ENCODE results near the gene PCYOX1L. TPM values are rescaled to one million over a fixed set of nuclear protein-coding genes. Genes with fewer than 3 reads are reported as not detected.

Gene PCYOX1L
- total and polyA plus RNA-seq, 4 experiments from 2014 or later, result 9.9 to 43.9 (median 28.0) TPM

DNA sequence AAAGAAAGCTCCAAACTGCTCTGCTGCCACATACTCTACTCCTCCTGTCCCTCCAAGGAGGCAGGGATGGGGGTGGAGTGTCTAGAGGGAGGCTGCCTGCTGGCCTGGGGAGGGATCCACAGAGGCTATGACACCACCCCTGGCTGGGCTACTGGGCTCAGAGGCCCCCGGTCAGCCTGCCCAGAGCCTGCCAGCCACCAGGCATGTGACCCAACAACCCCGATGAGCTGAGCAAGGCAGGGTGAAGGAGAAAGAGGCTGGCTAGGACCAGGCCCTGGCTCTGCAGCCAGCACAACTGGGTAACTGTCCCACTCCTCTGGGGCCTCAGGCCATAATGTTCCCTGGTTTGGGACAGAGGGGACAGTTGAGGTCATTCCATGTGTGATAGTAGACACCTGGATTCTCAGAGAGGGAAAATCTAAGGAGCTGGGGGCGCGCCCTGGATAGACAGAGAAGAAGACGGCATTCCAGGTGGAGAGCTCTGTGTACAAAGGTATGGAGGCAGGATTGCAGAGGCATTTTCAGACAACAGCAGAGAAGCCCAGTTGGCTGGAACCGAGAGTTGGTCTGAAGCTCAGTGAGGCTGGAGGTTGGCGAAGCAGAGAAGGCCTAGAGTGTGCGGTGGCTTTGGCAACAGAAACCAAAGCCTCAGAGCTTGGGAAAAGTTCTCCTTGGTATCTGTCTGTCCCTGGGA, 55.1 kb downstream of the PCYOX1L start:
- no peak overlapping the region for H3K4me3 Mint-ChIP-seq
- H3K4me1 ChIP-seq (ENCODE audit: insufficient read depth, low read length), result no peaks in the 10 kb centered on the region
- no peak overlapping the region for H3K27ac ChIP-seq (ENCODE audit: low read depth, low read length)
- no peaks in the 10 kb centered on the region for H3K27me3 ChIP-seq (ENCODE audit: insufficient read depth, low read length)
- intact Hi-C loops (cut with micrococcal nuclease), result no loop called here
- H3K27ac Mint-ChIP-seq, result peak overlapping the region in 1 of 7 donors; percentile 4
- no peak for DNase-seq
- ChIA-PET POLR2A (ENCODE audit: partially characterized antibody) (no interaction called here), CTCF (ENCODE audit: partially characterized antibody) (no interaction called here)
- no peaks in the 10 kb centered on the region for H3K9me3 ChIP-seq (ENCODE audit: control insufficient read depth in 1 of 2, low read length in 2 of 2)
- peaks cover 3% of the 10 kb centered on the region in 2 donors for H3K27me3 Mint-ChIP-seq
- H3K36me3 ChIP-seq (ENCODE audit: insufficient read depth, low read length), result no peaks in the 10 kb centered on the region
- no peaks in the 10 kb centered on the region for H3K9me3 Mint-ChIP-seq
- H3K36me3 Mint-ChIP-seq, result no peaks in the 10 kb centered on the region
- H3K4me3 ChIP-seq (ENCODE audit: low read length in 2 of 2), result no peak overlapping the region
- H3K4me1 Mint-ChIP-seq, result no peaks in the 10 kb centered on the region

DNA sequence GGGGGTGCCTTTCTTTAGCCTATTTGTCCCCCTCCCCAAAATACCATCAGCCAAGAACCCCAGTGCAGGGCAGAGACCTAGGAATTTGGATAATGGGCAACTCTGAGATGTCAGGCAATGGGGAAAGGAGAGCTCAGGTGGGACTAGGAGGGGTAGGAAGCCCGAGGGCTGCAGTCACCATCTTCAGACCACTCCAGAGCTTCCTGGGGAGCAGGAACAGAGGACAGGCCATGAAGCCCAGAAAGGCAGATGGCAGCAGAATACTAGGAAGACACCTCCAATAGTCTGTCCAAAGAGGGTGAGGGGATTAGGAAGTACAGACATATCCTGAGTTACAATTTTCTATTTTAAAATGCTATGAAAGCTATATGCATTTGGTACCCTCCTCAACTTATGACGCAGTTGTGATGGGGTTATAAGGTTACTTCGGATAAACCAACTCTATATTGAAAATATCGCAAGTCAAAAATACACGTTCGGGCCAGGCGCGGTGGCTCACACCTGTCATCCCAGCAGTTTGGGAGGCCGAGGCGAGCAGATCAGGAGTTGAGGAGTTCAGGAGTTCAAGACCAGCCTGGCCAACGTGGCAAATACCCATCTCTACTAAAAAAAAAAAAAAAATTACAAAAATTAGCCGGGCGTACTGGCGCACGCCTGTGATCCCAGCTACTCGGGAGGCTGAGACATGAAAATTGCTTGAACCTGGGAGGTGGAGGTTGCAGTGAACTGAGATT, 55.8 kb downstream of the PCYOX1L start:
- no peak overlapping the region for H3K27ac Mint-ChIP-seq
- no peaks in the 10 kb centered on the region for H3K4me1 Mint-ChIP-seq
- no peaks in the 10 kb centered on the region for H3K36me3 ChIP-seq (ENCODE audit: insufficient read depth, low read length)
- no peaks in the 10 kb centered on the region for H3K4me1 ChIP-seq (ENCODE audit: insufficient read depth, low read length)
- POLR2A ChIA-PET (ENCODE audit: partially characterized antibody), result no interaction called here
- no peaks in the 10 kb centered on the region for H3K27me3 ChIP-seq (ENCODE audit: insufficient read depth, low read length)
- peaks cover 2 to 3% of the 10 kb centered on the region in 2 donors for H3K27me3 Mint-ChIP-seq
- DNase-seq, result no peak
- H3K27ac ChIP-seq (ENCODE audit: low read depth, low read length), result no peak overlapping the region
- no peaks in the 10 kb centered on the region for H3K36me3 Mint-ChIP-seq
- H3K4me3 Mint-ChIP-seq, result no peak overlapping the region
- no peak overlapping the region for H3K4me3 ChIP-seq (ENCODE audit: low read length in 2 of 2)
- H3K9me3 ChIP-seq (ENCODE audit: control insufficient read depth in 1 of 2, low read length in 2 of 2), result no peaks in the 10 kb centered on the region
- intact Hi-C loops (cut with micrococcal nuclease), result no loop called here
- CTCF ChIA-PET (ENCODE audit: partially characterized antibody), result interaction anchor here (0.8 kb wide), 2 partner anchors 21 to 34 kb away, joined by 3 to 4 read pairs; no protein-coding TSS in a partner anchor
- no peaks in the 10 kb centered on the region for H3K9me3 Mint-ChIP-seq

DNA sequence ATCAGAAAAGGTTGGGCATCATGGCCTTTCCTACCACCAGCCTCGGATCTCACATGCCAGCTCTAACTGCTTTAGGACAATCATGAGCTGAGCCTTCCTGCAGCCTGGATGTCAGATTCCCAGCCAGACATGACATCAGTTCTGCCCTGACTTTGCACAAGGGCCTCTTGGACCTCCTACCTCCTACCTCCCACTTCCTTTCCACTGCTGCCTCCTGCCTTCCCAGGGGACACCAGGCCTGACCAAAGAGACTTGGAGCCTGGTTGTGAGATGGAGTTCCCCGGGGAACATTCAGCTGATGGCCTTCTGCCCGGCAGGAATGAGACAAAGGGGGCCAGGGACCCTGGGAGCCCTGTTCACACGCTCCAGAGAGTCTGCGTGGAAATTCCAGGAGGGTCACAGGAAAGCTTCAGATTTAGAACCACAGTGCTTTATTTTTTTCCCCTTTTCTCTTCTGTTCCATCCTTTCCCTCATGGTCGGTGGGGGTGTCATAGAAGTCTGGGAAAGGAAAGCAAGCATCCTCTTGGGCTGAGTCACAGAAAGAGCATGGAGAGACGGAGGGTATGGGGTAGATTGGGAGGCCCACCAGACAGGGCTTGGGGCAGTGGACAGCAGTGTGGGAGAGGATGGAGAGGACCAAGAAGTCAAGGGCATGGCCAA, 56.7 kb downstream of the PCYOX1L start:
- no peaks in the 10 kb centered on the region for H3K9me3 ChIP-seq (ENCODE audit: control insufficient read depth in 1 of 2, low read length in 2 of 2)
- H3K27ac ChIP-seq (ENCODE audit: low read depth, low read length), result no peak overlapping the region
- Mint-ChIP-seq H3K27me3 (peaks cover 2 to 3% of the 10 kb centered on the region in 2 donors), H3K4me3 (no peak overlapping the region), H3K4me1 (no peaks in the 10 kb centered on the region), H3K36me3 (no peaks in the 10 kb centered on the region), H3K9me3 (no peaks in the 10 kb centered on the region), H3K27ac (no peak overlapping the region)
- POLR2A ChIA-PET (ENCODE audit: partially characterized antibody), result no interaction called here
- intact Hi-C loops (cut with micrococcal nuclease), result no loop called here
- H3K27me3 ChIP-seq (ENCODE audit: insufficient read depth, low read length), result no peaks in the 10 kb centered on the region
- no peaks in the 10 kb centered on the region for H3K36me3 ChIP-seq (ENCODE audit: insufficient read depth, low read length)
- no peaks in the 10 kb centered on the region for H3K4me1 ChIP-seq (ENCODE audit: insufficient read depth, low read length)
- no peak overlapping the region for H3K4me3 ChIP-seq (ENCODE audit: low read length in 2 of 2)
- CTCF ChIA-PET (ENCODE audit: partially characterized antibody), result interaction anchor here (0.8 kb wide), 1 partner anchor 33 kb away, joined by 3 read pairs; no protein-coding TSS in a partner anchor
- DNase-seq, result no peak

DNA sequence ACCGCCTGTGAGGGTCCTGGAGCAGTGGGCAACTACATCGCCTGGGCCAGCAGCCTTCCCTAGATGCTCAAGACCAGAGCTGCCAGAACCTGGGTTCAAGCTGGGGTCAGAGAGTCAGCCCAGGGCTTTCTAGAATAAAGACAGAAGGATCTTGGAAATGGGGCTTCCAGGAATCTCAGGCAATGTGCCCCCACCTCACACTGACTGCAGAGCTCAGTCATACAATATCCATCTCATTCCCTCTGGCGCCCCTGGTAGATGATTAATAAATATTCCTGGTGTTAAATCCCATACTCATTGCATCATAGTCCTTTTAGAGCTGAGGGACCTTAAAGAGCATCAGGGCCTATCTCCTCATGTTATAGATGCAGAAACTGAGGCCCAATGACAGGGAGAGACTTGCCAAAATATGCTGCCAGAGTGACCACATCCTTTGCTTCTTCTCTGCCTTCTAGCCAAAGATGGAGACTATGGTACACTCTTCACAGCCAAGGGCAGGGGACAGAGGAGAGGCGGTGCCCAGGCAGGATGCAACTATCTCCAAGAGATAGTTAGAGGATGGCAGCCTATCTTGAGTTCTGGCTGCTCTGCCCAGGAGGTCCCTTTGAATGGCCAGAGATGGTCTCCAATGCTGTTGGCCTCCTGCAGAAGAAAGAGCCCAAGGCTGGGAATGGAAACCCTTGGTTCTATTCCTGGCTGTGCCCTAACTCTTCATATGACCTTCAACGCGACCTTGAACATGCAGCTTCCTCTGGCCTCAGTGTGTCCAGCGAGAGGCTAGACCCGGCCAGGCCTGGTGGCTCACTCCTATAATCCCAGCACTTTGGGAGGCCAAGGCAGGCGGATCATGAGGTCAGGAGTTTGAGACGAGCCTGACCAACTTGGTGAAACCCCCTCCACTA, 57.5 kb downstream of the PCYOX1L start:
- Mint-ChIP-seq H3K27ac (no peak overlapping the region), H3K27me3 (peaks cover 2 to 3% of the 10 kb centered on the region in 2 donors), H3K4me1 (no peaks in the 10 kb centered on the region), H3K9me3 (no peaks in the 10 kb centered on the region), H3K36me3 (no peaks in the 10 kb centered on the region), H3K4me3 (no peak overlapping the region)
- intact Hi-C loops (cut with micrococcal nuclease), result no loop called here
- Histone ChIP-seq H3K27me3 (ENCODE audit: insufficient read depth, low read length) (no peaks in the 10 kb centered on the region), H3K4me3 (ENCODE audit: low read length in 2 of 2) (no peak overlapping the region), H3K4me1 (ENCODE audit: insufficient read depth, low read length) (no peaks in the 10 kb centered on the region), H3K36me3 (ENCODE audit: insufficient read depth, low read length) (no peaks in the 10 kb centered on the region), H3K9me3 (ENCODE audit: control insufficient read depth in 1 of 2, low read length in 2 of 2) (no peaks in the 10 kb centered on the region), H3K27ac (ENCODE audit: low read depth, low read length) (no peak overlapping the region)
- DNase-seq, result no peak
- ChIA-PET POLR2A (ENCODE audit: partially characterized antibody) (no interaction called here), CTCF (ENCODE audit: partially characterized antibody) (interaction anchor here (1.0 to 1.2 kb wide), 3 partner anchors 17 to 33 kb away, joined by 3 to 5 read pairs (median 3); no protein-coding TSS in a partner anchor)

DNA sequence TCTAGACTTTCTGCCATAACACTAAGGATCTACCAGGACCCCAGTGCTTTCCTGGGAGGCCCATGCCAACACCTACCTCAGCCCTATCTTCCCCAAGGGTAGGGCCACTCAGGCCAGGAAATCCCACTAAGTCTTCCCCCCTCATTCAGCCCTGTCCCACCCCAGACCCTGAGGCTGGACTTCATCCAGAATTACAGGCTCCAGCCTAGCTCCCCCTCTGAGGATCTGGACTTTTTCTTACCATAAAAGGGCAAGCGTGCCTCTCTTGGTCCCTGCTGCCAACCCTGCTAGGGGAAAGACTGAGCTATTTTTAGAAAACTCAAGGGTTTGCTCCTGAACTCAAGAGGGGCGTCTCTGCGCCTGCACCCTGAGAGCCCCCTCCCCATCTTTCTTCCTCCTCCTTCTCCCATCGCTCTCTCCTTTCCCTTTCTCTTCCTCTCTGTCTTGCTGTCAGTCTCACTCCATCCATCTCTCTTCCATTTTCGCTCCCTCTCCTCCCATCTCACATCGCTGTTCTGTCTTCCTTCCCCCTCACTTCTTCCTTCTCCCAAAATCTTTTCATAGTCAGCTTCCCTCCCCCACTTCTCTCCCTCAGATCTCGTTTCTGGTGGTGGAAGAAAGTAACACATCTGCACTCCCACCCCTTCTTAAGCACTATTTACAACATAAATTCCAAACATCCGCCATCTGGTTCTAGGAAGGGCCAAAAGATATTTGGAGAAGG, 59.3 kb downstream of the PCYOX1L start:
- no peaks in the 10 kb centered on the region for H3K9me3 ChIP-seq (ENCODE audit: control insufficient read depth in 1 of 2, low read length in 2 of 2)
- no peaks in the 10 kb centered on the region for H3K9me3 Mint-ChIP-seq
- DNase-seq, result no peak
- ChIA-PET CTCF (ENCODE audit: partially characterized antibody) (interaction anchor here (1.2 to 1.5 kb wide), 3 partner anchors 12 to 35 kb away, joined by 3 to 5 read pairs (median 4); no protein-coding TSS in a partner anchor), POLR2A (ENCODE audit: partially characterized antibody) (no interaction called here)
- H3K4me1 ChIP-seq (ENCODE audit: insufficient read depth, low read length), result no peaks in the 10 kb centered on the region
- no peaks in the 10 kb centered on the region for H3K36me3 Mint-ChIP-seq
- no peaks in the 10 kb centered on the region for H3K27me3 ChIP-seq (ENCODE audit: insufficient read depth, low read length)
- H3K27ac Mint-ChIP-seq, result no peak overlapping the region
- peaks cover 3 to 6% of the 10 kb centered on the region in 2 donors for H3K27me3 Mint-ChIP-seq
- intact Hi-C loops (cut with micrococcal nuclease), result no loop called here
- no peak overlapping the region for H3K4me3 ChIP-seq (ENCODE audit: low read length in 2 of 2)
- H3K36me3 ChIP-seq (ENCODE audit: insufficient read depth, low read length), result no peaks in the 10 kb centered on the region
- no peak overlapping the region for H3K4me3 Mint-ChIP-seq
- peaks cover 0 to 2% (median under 1%) of the 10 kb centered on the region in 4 donors for H3K4me1 Mint-ChIP-seq
- no peak overlapping the region for H3K27ac ChIP-seq (ENCODE audit: low read depth, low read length)

DNA sequence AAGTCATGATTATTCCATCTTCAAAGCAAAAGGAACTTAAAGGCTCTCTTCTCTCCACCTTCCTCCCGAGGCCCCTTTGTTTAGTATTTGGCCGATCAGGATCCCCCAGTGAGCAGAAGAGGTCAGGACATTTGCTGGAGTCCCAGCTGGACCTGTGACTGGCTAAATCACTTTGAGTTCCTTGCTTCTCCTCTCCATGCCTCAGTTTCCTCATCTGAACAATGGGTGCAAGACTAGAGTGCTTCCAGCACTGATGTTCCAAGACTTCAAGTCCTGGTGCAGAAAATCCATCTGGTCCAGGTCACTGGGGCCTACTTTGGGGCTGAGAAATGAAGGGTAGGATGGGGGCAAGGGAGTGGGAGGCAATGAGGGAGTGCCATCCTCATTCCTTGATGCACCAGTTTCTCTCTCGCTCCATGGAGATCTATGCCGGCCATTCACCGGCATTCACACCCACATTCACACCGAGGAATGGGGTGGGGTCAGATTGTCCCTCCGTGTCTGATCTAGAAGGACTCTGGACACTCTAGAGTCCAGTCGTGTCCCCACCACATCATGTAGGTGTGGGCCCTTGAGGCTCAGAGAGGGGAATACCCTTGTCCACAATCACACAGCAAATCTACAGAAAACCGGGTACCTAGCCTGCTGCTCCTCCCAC, 60.0 kb downstream of the PCYOX1L start:
- H3K27ac ChIP-seq (ENCODE audit: low read depth, low read length), result no peak overlapping the region
- intact Hi-C loops (cut with micrococcal nuclease), result no loop called here
- no peak for DNase-seq
- H3K27me3 ChIP-seq (ENCODE audit: insufficient read depth, low read length), result no peaks in the 10 kb centered on the region
- no peaks in the 10 kb centered on the region for H3K36me3 ChIP-seq (ENCODE audit: insufficient read depth, low read length)
- no peak overlapping the region for H3K4me3 ChIP-seq (ENCODE audit: low read length in 2 of 2)
- CTCF ChIA-PET (ENCODE audit: partially characterized antibody), result interaction anchor here (1.2 kb wide), 1 partner anchor 16 kb away, joined by 4 read pairs; no protein-coding TSS in a partner anchor
- Mint-ChIP-seq H3K4me1 (peaks cover 0 to 4% (median under 1%) of the 10 kb centered on the region in 4 donors), H3K27ac (no peak overlapping the region), H3K36me3 (no peaks in the 10 kb centered on the region), H3K9me3 (no peaks in the 10 kb centered on the region), H3K4me3 (no peak overlapping the region), H3K27me3 (peaks cover 3 to 6% of the 10 kb centered on the region in 2 donors)
- no peaks in the 10 kb centered on the region for H3K4me1 ChIP-seq (ENCODE audit: insufficient read depth, low read length)
- no peaks in the 10 kb centered on the region for H3K9me3 ChIP-seq (ENCODE audit: control insufficient read depth in 1 of 2, low read length in 2 of 2)
- POLR2A ChIA-PET (ENCODE audit: partially characterized antibody), result no interaction called here
